ENCODE data around the gene APBB2. TPM values are rescaled to one million over a fixed set of nuclear protein-coding genes. Genes with fewer than 3 reads are reported as not detected.
"Not testable (repeated sequence)": the region's sequence is repeated elsewhere in the genome, so short reads cannot be mapped to it uniquely, and the experiment has no call there.

APBB2 gene
- total RNA-seq, 1 donor from 2014 or later = 63.2 TPM

- Mint-ChIP-seq H3K27ac (peak overlapping the region; percentile 95), H3K9me3 (peaks cover 5% of the 10 kb centered on the region), H3K4me1 (peaks cover 40% of the 10 kb centered on the region), H3K36me3 (peaks cover 3% of the 10 kb centered on the region), H3K27me3 (ENCODE audit: low read depth) (no peaks in the 10 kb centered on the region), H3K4me3 (no peak overlapping the region)
- no peak for DNase-seq (ENCODE audit: low spot score in 2 of 2, unreplicated experiment in 2 of 2)
- TF ChIP-seq CTCF (IDR thresholded peaks at IDR 0.05; ENCODE audit: unreplicated experiment) = no peak
Measured at GRCh38 chr4:41154814-41155177, 59.5 kb downstream of the APBB2 start.

- H3K4me1 Mint-ChIP-seq = peaks cover 38% of the 10 kb centered on the region
- peaks cover 3% of the 10 kb centered on the region for H3K36me3 Mint-ChIP-seq
- DNase-seq (ENCODE audit: low spot score in 2 of 2, unreplicated experiment in 2 of 2) = no peak
- no peaks in the 10 kb centered on the region for H3K27me3 Mint-ChIP-seq (ENCODE audit: low read depth)
- H3K27ac Mint-ChIP-seq = peak overlapping the region; percentile 95
- no peak overlapping the region for H3K4me3 Mint-ChIP-seq
- TF ChIP-seq CTCF (IDR thresholded peaks at IDR 0.05; ENCODE audit: unreplicated experiment) = no peak
- peaks cover 5% of the 10 kb centered on the region for H3K9me3 Mint-ChIP-seq
Measured at GRCh38 chr4:41154010-41154813, 60.1 kb downstream of the APBB2 start.

GRCh38 chr4:41150401-41150800, 63.9 kb downstream of the APBB2 start:
- Mint-ChIP-seq H3K4me1 (peaks cover 32% of the 10 kb centered on the region), H3K4me3 (no peak overlapping the region), H3K27ac (no peak overlapping the region), H3K9me3 (no peaks in the 10 kb centered on the region), H3K27me3 (ENCODE audit: low read depth) (no peaks in the 10 kb centered on the region), H3K36me3 (peaks cover 3% of the 10 kb centered on the region)
- DNase-seq (ENCODE audit: low spot score in 2 of 2, unreplicated experiment in 2 of 2) = no peak
- TF ChIP-seq CTCF (IDR thresholded peaks at IDR 0.05; ENCODE audit: unreplicated experiment) = no peak

- not testable (repeated sequence) for H3K4me3 Mint-ChIP-seq; H3K27me3 Mint-ChIP-seq (ENCODE audit: low read depth); H3K9me3 Mint-ChIP-seq; H3K36me3 Mint-ChIP-seq; DNase-seq (ENCODE audit: low spot score in 2 of 2, unreplicated experiment in 2 of 2); H3K27ac Mint-ChIP-seq
- peaks cover 31% of the 10 kb centered on the region for H3K4me1 Mint-ChIP-seq
Measured at GRCh38 chr4:41149568-41149967, 64.8 kb downstream of the APBB2 start.

- H3K4me1 Mint-ChIP-seq = peaks cover 31% of the 10 kb centered on the region
- H3K27me3 Mint-ChIP-seq (ENCODE audit: low read depth) = no peaks in the 10 kb centered on the region
Measured at GRCh38 chr4:41148931-41149330, 65.4 kb downstream of the APBB2 start.

More at GRCh38 chr4:41148931-41149330, 65.4 kb downstream of the APBB2 start:
- Mint-ChIP-seq H3K4me3 (no peak overlapping the region), H3K27ac (no peak overlapping the region), H3K36me3 (peaks cover 3% of the 10 kb centered on the region), H3K9me3 (no peaks in the 10 kb centered on the region)
- DNase-seq (ENCODE audit: low spot score in 2 of 2, unreplicated experiment in 2 of 2) = no peak
- no peak for TF ChIP-seq CTCF (IDR thresholded peaks at IDR 0.05; ENCODE audit: unreplicated experiment)
